H9 (cell line): Measurements from ENCODE around the gene NGB. TPM values are rescaled to one million over a fixed set of nuclear protein-coding genes. Genes with fewer than 3 reads are reported as not detected.

Experiments used
- DNase-seq: peaks from one replicate; pipeline ENCODE4 v3.0.0-alpha.2; 2017
- H2AFZ ChIP-seq: one replicate; pipeline ENCODE4 v1.6.1; 2013; ENCODE audit warnings: mild to moderate bottlenecking, low read length, control low read depth, moderate library complexity
- H2AK5ac ChIP-seq: 2 replicates; pipeline ENCODE4 v1.6.1; 2013; ENCODE audit warnings: low read length, control low read depth, mixed read lengths; ENCODE audit not compliant: insufficient read length
- H2BK120ac ChIP-seq: one replicate; pipeline ENCODE4 v1.6.1; 2013; ENCODE audit warnings: low read depth, mild to moderate bottlenecking, low read length, control low read depth, inconsistent platforms; ENCODE audit not compliant: poor library complexity, severe bottlenecking
- H2BK12ac ChIP-seq: 2 replicates; pipeline ENCODE4 v1.6.1; 2013; ENCODE audit warnings: low read length, control low read depth, mixed read lengths, low read depth; ENCODE audit not compliant: insufficient read length
- H2BK15ac ChIP-seq: 2 replicates; pipeline ENCODE4 v1.6.1; 2013; ENCODE audit warnings: low read depth, low read length, control low read depth
- H2BK20ac ChIP-seq: one replicate; pipeline ENCODE4 v1.6.1; 2013; ENCODE audit warnings: low read depth, mild to moderate bottlenecking, low read length, control low read depth, inconsistent platforms; ENCODE audit not compliant: poor library complexity, severe bottlenecking
- H2BK5ac ChIP-seq: 2 replicates; pipeline ENCODE4 v1.6.1; 2013; ENCODE audit warnings: low read length, control low read depth, mixed read lengths; ENCODE audit not compliant: insufficient read length
- H3K14ac ChIP-seq: 2 replicates; pipeline ENCODE4 v1.6.1; 2013; ENCODE audit warnings: low read length, control low read depth; ENCODE audit not compliant: insufficient read depth
- H3K18ac ChIP-seq: 2 replicates; pipeline ENCODE4 v1.6.1; 2013; ENCODE audit warnings: low read depth, mild to moderate bottlenecking, mixed read lengths, low read length, control low read depth; ENCODE audit not compliant: insufficient read length
- H3K23ac ChIP-seq: 2 replicates; pipeline ENCODE4 v1.6.1; 2013; ENCODE audit warnings: low read length, control low read depth, mixed read lengths, low read depth; ENCODE audit not compliant: insufficient read length
- H3K23me2 ChIP-seq: 2 replicates; pipeline ENCODE4 v1.6.1; 2013; ENCODE audit warnings: low read depth, mild to moderate bottlenecking, mixed read lengths, low read length, control low read depth; ENCODE audit not compliant: insufficient read length, poor library complexity, severe bottlenecking
- H3K27ac ChIP-seq: 2 replicates; pipeline ENCODE4 v1.5.1; 2013; ENCODE audit warnings: low read length, control low read depth, mixed read lengths, low read depth; ENCODE audit not compliant: insufficient read length
- H3K27me3 ChIP-seq: 2 replicates; pipeline ENCODE4 v1.6.1; 2013; ENCODE audit warnings: low read length, control low read depth, inconsistent platforms; ENCODE audit not compliant: insufficient read depth
- H3K4ac ChIP-seq: 2 replicates; pipeline ENCODE4 v1.6.1; 2013; ENCODE audit warnings: low read depth, mild to moderate bottlenecking, control low read depth, inconsistent platforms, low read length, moderate library complexity
- H3K4me1 ChIP-seq: 2 replicates; pipeline ENCODE4 v1.6.1; 2013; ENCODE audit warnings: low read length, control low read depth, inconsistent platforms; ENCODE audit not compliant: insufficient read depth
- H3K4me2 ChIP-seq: 2 replicates; pipeline ENCODE4 v1.6.1; 2013; ENCODE audit warnings: low read length, control low read depth, mixed read lengths; ENCODE audit not compliant: insufficient read length, insufficient read depth
- H3K56ac ChIP-seq: 2 replicates; pipeline ENCODE4 v1.6.1; 2013; ENCODE audit warnings: low read depth, mild to moderate bottlenecking, mixed read lengths, low read length, control low read depth; ENCODE audit not compliant: insufficient read length
- H3K79me1 ChIP-seq: 2 replicates; pipeline ENCODE4 v1.6.1; 2013; ENCODE audit warnings: low read depth, mild to moderate bottlenecking, moderate library complexity, low read length, control low read depth, inconsistent platforms; ENCODE audit not compliant: insufficient read depth, poor library complexity, severe bottlenecking
- H3K79me2 ChIP-seq: 2 replicates; pipeline ENCODE4 v1.6.1; 2013; ENCODE audit warnings: low read length, control low read depth, inconsistent platforms; ENCODE audit not compliant: insufficient read depth
- H3K9ac ChIP-seq: 2 replicates; pipeline ENCODE4 v1.6.1; 2013; ENCODE audit warnings: low read length, control low read depth, mixed read lengths; ENCODE audit not compliant: insufficient read length; ENCODE audit errors: extremely low read depth
- H3K9me3 ChIP-seq: one replicate; pipeline ENCODE4 v1.6.1; 2013; ENCODE audit warnings: low read depth, low read length, inconsistent platforms; ENCODE audit not compliant: control insufficient read depth
- H3T11ph ChIP-seq: one replicate; pipeline ENCODE4 v1.6.1; 2013; ENCODE audit warnings: mild to moderate bottlenecking, low read length, control low read depth, inconsistent platforms
- H4K20me1 ChIP-seq: one replicate; pipeline ENCODE4 v1.6.1; 2013; ENCODE audit not compliant: control insufficient read depth, insufficient read length, insufficient read depth
- H4K5ac ChIP-seq: 2 replicates; pipeline ENCODE4 v1.6.1; 2013; ENCODE audit warnings: low read depth, mild to moderate bottlenecking, mixed read lengths, low read length, control low read depth; ENCODE audit not compliant: insufficient read length
- H4K8ac ChIP-seq: replicated peaks from 2 replicates; pipeline ENCODE4 v1.6.1; 2013; ENCODE audit warnings: low read length, control low read depth, mixed read lengths, low read depth; ENCODE audit not compliant: insufficient read length
- H4K91ac ChIP-seq: 2 replicates; pipeline ENCODE4 v1.6.1; 2013; ENCODE audit warnings: low read depth, mild to moderate bottlenecking, moderate library complexity, mixed read lengths, low read length, control low read depth; ENCODE audit not compliant: insufficient read length
- H3K27ac Mint-ChIP-seq, 3 experiments: 2 replicates in 2 of 3; 3 replicates in 1 of 3; pipeline ENCODE4 v1.8.0; 2020 to 2021; ENCODE audit warnings: mixed read lengths in 3 of 3, mild to moderate bottlenecking in 1 of 3, moderate library complexity in 1 of 3
- H3K27me3 Mint-ChIP-seq: 2 replicates; pipeline ENCODE4 v1.8.0; 2021; ENCODE audit warnings: low read depth, mild to moderate bottlenecking, moderate library complexity, mixed read lengths
- H3K36me3 Mint-ChIP-seq, 3 experiments: 2 replicates in 2 of 3; 3 replicates in 1 of 3; pipeline ENCODE4 v1.8.0; 2020 to 2021; ENCODE audit warnings: low read depth in 3 of 3, mixed read lengths in 3 of 3; ENCODE audit not compliant: insufficient read depth in 1 of 3
- H3K4me1 Mint-ChIP-seq, 2 experiments: 2 replicates each; pipeline ENCODE4 v1.8.0; 2020; ENCODE audit warnings: mixed read lengths in 2 of 2
- H3K4me3 Mint-ChIP-seq, 2 experiments: 2 replicates in 1 of 2; 3 replicates in 1 of 2; pipeline ENCODE4 v1.8.0; 2020 to 2021; ENCODE audit warnings: mild to moderate bottlenecking in 2 of 2, mixed read lengths in 2 of 2, moderate library complexity in 1 of 2
- H3K9me3 Mint-ChIP-seq, 2 experiments: 2 replicates in 1 of 2; 3 replicates in 1 of 2; pipeline ENCODE4 v1.8.0; 2020; ENCODE audit warnings: mild to moderate bottlenecking in 2 of 2, mixed read lengths in 2 of 2, moderate library complexity in 1 of 2
- WGBS: extraction: QIAGEN DNeasy Blood & Tissue Kit; methylation state at CpG from one replicate; pipeline ENCODE4 v1.1.7; 2013; ENCODE audit warnings: missing lambda C conversion rate, low lambda C conversion rate, mixed read lengths; ENCODE audit not compliant: insufficient read length; ENCODE audit errors: extremely low coverage; 5-methylcytosine and 5-hydroxymethylcytosine counted together
- total RNA-seq: library from RNA; stranded (reverse); gene quantifications from 2 replicates; pipeline ENCODE4 v1.2.1, GENCODE V29; 2021
- TF ChIP-seq, protein P1 (sequence below): fragments of 200-600 bp; sonication (generic); conservative IDR thresholded peaks from 3 replicates; pipeline ENCODE4 v1.8.0; 2021; ENCODE audit warnings: antibody characterized with exemption, mild to moderate bottlenecking

The NGB gene
- total RNA-seq, 1 experiment from 2014 or later, result 0.26 TPM

- Histone ChIP-seq H4K20me1 (peaks cover 2% of the 10 kb centered on the region), H4K8ac (no peak overlapping the region), H3K4me2 (no peak overlapping the region), H3K23ac (no peak overlapping the region), H3K56ac (no peak overlapping the region), H3T11ph (no peak overlapping the region), H2BK5ac (no peak overlapping the region), H2BK12ac (no peak overlapping the region), H3K27me3 (no peaks in the 10 kb centered on the region), H4K5ac (no peak overlapping the region), H2BK20ac (no peak overlapping the region), H3K79me1 (no peaks in the 10 kb centered on the region), H3K18ac (no peak overlapping the region), H3K4me1 (no peaks in the 10 kb centered on the region), H3K27ac (no peak overlapping the region), H3K9ac (no peak overlapping the region), H3K79me2 (no peaks in the 10 kb centered on the region), H3K23me2 (no peaks in the 10 kb centered on the region), H2BK15ac (no peak overlapping the region), H3K4ac (no peak overlapping the region), H2AK5ac (no peak overlapping the region), H3K9me3 (no peaks in the 10 kb centered on the region), H3K14ac (no peak overlapping the region), H2BK120ac (no peak overlapping the region), H4K91ac (no peak overlapping the region), H2AFZ (no peak overlapping the region)
- Mint-ChIP-seq H3K27me3 (no peaks in the 10 kb centered on the region; the same call in none of the 2 replicates), H3K9me3 (no peaks in the 10 kb centered on the region), H3K4me1 (peaks cover 2 to 4% of the 10 kb centered on the region in 2 experiments; a peak in 2 of 4 replicates), H3K36me3 (no peaks in the 10 kb centered on the region; a peak in 1 of 7 replicates), H3K4me3 (no peak overlapping the region), H3K27ac (no peak overlapping the region; a peak in 1 of 7 replicates)
- TF ChIP-seq, protein P1, sequence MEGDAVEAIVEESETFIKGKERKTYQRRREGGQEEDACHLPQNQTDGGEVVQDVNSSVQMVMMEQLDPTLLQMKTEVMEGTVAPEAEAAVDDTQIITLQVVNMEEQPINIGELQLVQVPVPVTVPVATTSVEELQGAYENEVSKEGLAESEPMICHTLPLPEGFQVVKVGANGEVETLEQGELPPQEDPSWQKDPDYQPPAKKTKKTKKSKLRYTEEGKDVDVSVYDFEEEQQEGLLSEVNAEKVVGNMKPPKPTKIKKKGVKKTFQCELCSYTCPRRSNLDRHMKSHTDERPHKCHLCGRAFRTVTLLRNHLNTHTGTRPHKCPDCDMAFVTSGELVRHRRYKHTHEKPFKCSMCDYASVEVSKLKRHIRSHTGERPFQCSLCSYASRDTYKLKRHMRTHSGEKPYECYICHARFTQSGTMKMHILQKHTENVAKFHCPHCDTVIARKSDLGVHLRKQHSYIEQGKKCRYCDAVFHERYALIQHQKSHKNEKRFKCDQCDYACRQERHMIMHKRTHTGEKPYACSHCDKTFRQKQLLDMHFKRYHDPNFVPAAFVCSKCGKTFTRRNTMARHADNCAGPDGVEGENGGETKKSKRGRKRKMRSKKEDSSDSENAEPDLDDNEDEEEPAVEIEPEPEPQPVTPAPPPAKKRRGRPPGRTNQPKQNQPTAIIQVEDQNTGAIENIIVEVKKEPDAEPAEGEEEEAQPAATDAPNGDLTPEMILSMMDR, result no peak
- WGBS, result no CpG with 5 or more reads among the region's 2 CpGs
- no peak for DNase-seq
Observed at GRCh38 chr14:77241955-77242354, 29.1 kb downstream of the NGB start.
